B cell (primary cell): Measurements from ENCODE around the gene PPP2R2C. TPM values are rescaled to one million over a fixed set of nuclear protein-coding genes. Genes with fewer than 3 reads are reported as not detected.

Experiments
- ATAC-seq: fragments of 200-7000 bp; cut with Tn5 transposase; one replicate; pipeline ENCODE4 v1.10.0; 2021; ENCODE audit warnings: low read depth, mild to moderate bottlenecking, moderate number of reproducible peaks, moderate library complexity
- CTCF ChIA-PET: fragments of 350-600 bp; sonication (Branson Sonifier 250); formaldehyde crosslinking; loops from one replicate; lab custom pipeline; 2021; ENCODE audit warnings: antibody characterized with exemption, inconsistent platforms; lab: Charles Lee
- POLR2A ChIA-PET: fragments of 350-600 bp; sonication (Branson Sonifier 250); formaldehyde crosslinking; loops from one replicate; lab custom pipeline; 2021; ENCODE audit warnings: antibody characterized with exemption; lab: Charles Lee
- DNase-seq: peaks from one replicate; pipeline ENCODE4 v3.0.0; 2013
- H2AFZ ChIP-seq: 2 replicates; pipeline ENCODE4 v1.6.1; 2012; ENCODE audit warnings: mild to moderate bottlenecking, low read depth, low read length; ENCODE audit not compliant: insufficient read depth, poor library complexity, severe bottlenecking
- H3K27ac ChIP-seq, 2 donors: 1 replicate in 1 of 2; 2 replicates in 1 of 2; pipeline ENCODE4 v1.5.1; 2012 to 2013; ENCODE audit warnings: low read length in 2 of 2, mild to moderate bottlenecking in 2 of 2, moderate library complexity in 1 of 2
- H3K27me3 ChIP-seq, 4 experiments: fragments of 200-600 bp in 1 of 4; sonication (generic) in 1 of 4; replicated peaks in 1 of 4; 1 replicate in 2 of 4; 2 replicates in 2 of 4; pipeline versions ENCODE4 v1.6.1 to v1.7.0; 2013 to 2016; ENCODE audit warnings: low read length in 3 of 4, mild to moderate bottlenecking in 2 of 4, mixed read lengths in 1 of 4, moderate library complexity in 1 of 4; ENCODE audit not compliant: insufficient read depth in 4 of 4, control insufficient read depth in 3 of 4; ENCODE audit errors: control extremely low read depth in 1 of 4
- H3K36me3 ChIP-seq, 2 experiments: replicated peaks in 1 of 2; 1 replicate in 1 of 2; 2 replicates in 1 of 2; pipeline versions ENCODE4 v1.6.1 to v1.7.1; 2013; ENCODE audit warnings: low read length in 1 of 2; ENCODE audit not compliant: insufficient read depth in 2 of 2, control insufficient read depth in 1 of 2; ENCODE audit errors: control extremely low read depth in 1 of 2, extremely low read depth in 1 of 2
- H3K4me1 ChIP-seq, 2 donors: fragments of 200-600 bp in 1 of 2; sonication (generic) in 1 of 2; 1 replicate in 1 of 2; 2 replicates in 1 of 2; pipeline versions ENCODE4 v1.5.1 to v1.6.1; 2013 to 2017; ENCODE audit warnings: low read length in 2 of 2; ENCODE audit not compliant: control insufficient read depth in 2 of 2, insufficient read depth in 2 of 2
- H3K4me2 ChIP-seq: replicated peaks from 2 replicates; pipeline ENCODE3; 2012; ENCODE audit warnings: mild to moderate bottlenecking, low read depth, low read length; ENCODE audit not compliant: poor library complexity, severe bottlenecking
- H3K4me3 ChIP-seq, 5 experiments: fragments of 200-600 bp in 1 of 5; sonication (generic) in 1 of 5; 1 replicate in 3 of 5; 2 replicates in 2 of 5; pipeline versions ENCODE4 v1.5.1 to v1.7.0; 2011 to 2016; ENCODE audit warnings: low read length in 4 of 5, mild to moderate bottlenecking in 4 of 5, low read depth in 2 of 5, control low read depth in 1 of 5, moderate library complexity in 1 of 5; ENCODE audit not compliant: insufficient read depth in 1 of 5; ENCODE audit errors: control extremely low read depth in 1 of 5, extremely low read depth in 1 of 5
- H3K79me2 ChIP-seq: fragments of 200-600 bp; sonication (generic); one replicate; pipeline ENCODE4 v1.6.0; 2016; ENCODE audit warnings: low read length; ENCODE audit not compliant: control insufficient read depth, insufficient read depth
- H3K9ac ChIP-seq: fragments of 200-600 bp; sonication (generic); 2 replicates; pipeline ENCODE4 v1.6.1; 2017; ENCODE audit warnings: mild to moderate bottlenecking, low read length, moderate library complexity
- H3K9me3 ChIP-seq, 3 donors: one replicate each; pipeline versions ENCODE4 v1.6.1 to v1.7.1; 2013; ENCODE audit warnings: low read length in 2 of 3; ENCODE audit not compliant: control insufficient read depth in 2 of 3, insufficient read depth in 1 of 3; ENCODE audit errors: control extremely low read depth in 1 of 3
- H4K20me1 ChIP-seq: 2 replicates; pipeline ENCODE4 v1.6.0; 2012; ENCODE audit warnings: mild to moderate bottlenecking, low read length; ENCODE audit not compliant: insufficient read depth, control insufficient read depth, poor library complexity, severe bottlenecking
- H3K27ac Mint-ChIP-seq: one replicate; pipeline ENCODE4 v1.8.0; 2021; ENCODE audit warnings: mixed read lengths
- H3K27me3 Mint-ChIP-seq: one replicate; pipeline ENCODE4 v1.8.0; 2021; ENCODE audit warnings: mixed read lengths
- H3K4me1 Mint-ChIP-seq: one replicate; pipeline ENCODE4 v1.8.0; 2021; ENCODE audit warnings: mixed read lengths
- H3K4me3 Mint-ChIP-seq: one replicate; pipeline ENCODE4 v1.8.0; 2021; ENCODE audit warnings: mixed read lengths
- H3K9me3 Mint-ChIP-seq: one replicate; pipeline ENCODE4 v1.8.0; 2022; ENCODE audit warnings: mixed read lengths; ENCODE audit not compliant: insufficient read depth
- EZH2 ChIP-seq: IDR thresholded peaks from 2 replicates; pipeline ENCODE4 v1.6.1; 2012; ENCODE audit warnings: borderline replicate concordance, low read depth, mild to moderate bottlenecking, moderate library complexity, low read length; ENCODE audit not compliant: insufficient read depth, poor library complexity, severe bottlenecking
- WGBS: methylation state at CpG from one replicate; pipeline ENCODE4 v1.1.5; 2013; ENCODE audit warnings: missing lambda C conversion rate; ENCODE audit not compliant: insufficient coverage; 5-methylcytosine and 5-hydroxymethylcytosine counted together
- intact Hi-C: fragments of 100-400 bp; cut with micrococcal nuclease; formaldehyde crosslinking; loops from one replicate; pipeline ENCODE4 v1.10.0; 2022
- polyA plus RNA-seq: library from polyadenylated mRNA; depleted of rRNA; stranded (reverse); fragments of >200 nt; gene quantifications from 2 replicates; pipeline ENCODE4 v1.2.3, GENCODE V29; 2012
- total RNA-seq, 2 donors: library from RNA; stranded (reverse); fragments of 120-200 nt in 1 of 2; gene quantifications; 1 replicate in 1 of 2; 2 replicates in 1 of 2; pipeline versions ENCODE4 v1.2.3 to v1.2.4, GENCODE V29; 2013 to 2022
- TF ChIP-seq, protein P1 (sequence below): fragments of 200-600 bp; IDR thresholded peaks from one replicate; pipeline ENCODE4 v1.8.0; 2022; ENCODE audit warnings: antibody characterized with exemption, mild to moderate bottlenecking

PPP2R2C gene
- total and polyA plus RNA-seq, 2 donors (not counting 1 experiment from before 2014, with no cell fraction given), result not detected

DNA sequence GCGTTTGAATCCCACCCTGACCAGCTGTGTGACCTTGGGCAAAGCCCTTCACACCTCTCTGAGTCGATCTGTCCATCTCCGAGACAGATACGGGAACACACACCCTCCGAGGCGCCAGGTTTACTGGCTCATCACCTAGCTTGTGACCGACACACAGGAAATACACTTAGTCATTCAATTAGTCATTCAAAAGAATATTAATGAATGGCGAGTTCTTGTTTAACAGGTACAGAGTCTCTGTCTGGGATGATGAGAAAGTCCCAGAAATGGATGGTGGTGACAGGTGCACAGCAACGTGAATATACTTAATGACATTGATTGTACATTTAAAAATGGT lies 80.6 kb downstream of the PPP2R2C start:
- Histone ChIP-seq H3K36me3 (no peaks in the 10 kb centered on the region), H3K4me2 (no peak overlapping the region), H3K27ac (no peak overlapping the region), H3K4me1 (no peaks in the 10 kb centered on the region), H2AFZ (no peak overlapping the region), H4K20me1 (no peaks in the 10 kb centered on the region), H3K79me2 (no peaks in the 10 kb centered on the region), H3K9me3 (peaks cover 0 to 5% (median 0%) of the 10 kb centered on the region in 3 donors), H3K9ac (no peak overlapping the region), H3K27me3 (no peaks in the 10 kb centered on the region), H3K4me3 (no peak overlapping the region)
- Mint-ChIP-seq H3K27me3 (peaks cover 14% of the 10 kb centered on the region), H3K27ac (no peak overlapping the region), H3K4me1 (no peaks in the 10 kb centered on the region), H3K9me3 (no peaks in the 10 kb centered on the region), H3K4me3 (no peak overlapping the region)
- ChIA-PET POLR2A (no interaction called here), CTCF (no interaction called here)
- intact Hi-C loops, result no loop called here
- 82% methylated on average over 5 of the region's 9 CpGs for WGBS
- DNase-seq, result no peak
- ATAC-seq, result no peak
- TF ChIP-seq, protein P1, sequence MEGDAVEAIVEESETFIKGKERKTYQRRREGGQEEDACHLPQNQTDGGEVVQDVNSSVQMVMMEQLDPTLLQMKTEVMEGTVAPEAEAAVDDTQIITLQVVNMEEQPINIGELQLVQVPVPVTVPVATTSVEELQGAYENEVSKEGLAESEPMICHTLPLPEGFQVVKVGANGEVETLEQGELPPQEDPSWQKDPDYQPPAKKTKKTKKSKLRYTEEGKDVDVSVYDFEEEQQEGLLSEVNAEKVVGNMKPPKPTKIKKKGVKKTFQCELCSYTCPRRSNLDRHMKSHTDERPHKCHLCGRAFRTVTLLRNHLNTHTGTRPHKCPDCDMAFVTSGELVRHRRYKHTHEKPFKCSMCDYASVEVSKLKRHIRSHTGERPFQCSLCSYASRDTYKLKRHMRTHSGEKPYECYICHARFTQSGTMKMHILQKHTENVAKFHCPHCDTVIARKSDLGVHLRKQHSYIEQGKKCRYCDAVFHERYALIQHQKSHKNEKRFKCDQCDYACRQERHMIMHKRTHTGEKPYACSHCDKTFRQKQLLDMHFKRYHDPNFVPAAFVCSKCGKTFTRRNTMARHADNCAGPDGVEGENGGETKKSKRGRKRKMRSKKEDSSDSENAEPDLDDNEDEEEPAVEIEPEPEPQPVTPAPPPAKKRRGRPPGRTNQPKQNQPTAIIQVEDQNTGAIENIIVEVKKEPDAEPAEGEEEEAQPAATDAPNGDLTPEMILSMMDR, result no peak
- no peak for TF ChIP-seq EZH2

DNA sequence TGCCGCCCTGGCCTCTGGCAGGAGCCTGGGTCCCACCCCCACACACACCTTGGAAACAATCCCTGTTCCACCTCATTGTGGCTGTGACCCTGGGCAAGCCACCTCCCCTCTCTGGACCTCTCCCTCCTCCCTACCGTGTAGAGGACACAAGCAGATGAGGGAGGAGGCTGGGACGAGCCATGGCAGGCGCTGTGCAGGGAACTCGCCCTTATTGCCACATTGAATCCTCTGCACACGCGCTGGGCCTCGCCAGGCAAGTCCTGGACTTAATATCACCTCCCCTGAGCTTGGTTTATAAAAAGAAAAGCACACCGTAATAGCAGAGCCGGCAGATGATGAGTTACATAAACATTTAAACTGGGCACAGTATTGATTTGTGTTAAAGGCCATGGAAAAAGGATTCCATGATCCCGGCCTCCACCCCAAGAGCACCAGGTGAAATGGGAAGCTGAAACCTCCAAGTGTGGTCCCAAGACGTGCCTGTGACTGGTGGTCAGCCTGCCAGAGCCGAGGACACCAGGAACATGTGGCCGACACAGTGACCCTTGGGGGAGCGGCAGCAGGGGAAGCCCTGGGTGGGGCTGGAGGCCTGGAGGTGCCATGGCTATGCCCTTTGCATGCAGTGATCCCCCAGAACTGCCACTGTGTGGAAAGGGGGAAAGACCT lies 81.1 kb downstream of the PPP2R2C start:
- ChIA-PET POLR2A (no interaction called here), CTCF (no interaction called here)
- H3K9ac ChIP-seq, result no peak overlapping the region

More for the DNA sequence above, 81.1 kb downstream of the PPP2R2C start:
- Histone ChIP-seq H3K27ac (no peak overlapping the region), H3K79me2 (no peaks in the 10 kb centered on the region), H3K36me3 (no peaks in the 10 kb centered on the region), H3K4me3 (no peak overlapping the region), H4K20me1 (no peaks in the 10 kb centered on the region), H3K9me3 (peaks cover 0 to 5% (median 0%) of the 10 kb centered on the region in 3 donors), H3K4me1 (no peaks in the 10 kb centered on the region), H3K27me3 (no peaks in the 10 kb centered on the region), H2AFZ (no peak overlapping the region), H3K4me2 (no peak overlapping the region)
- Mint-ChIP-seq H3K4me1 (no peaks in the 10 kb centered on the region), H3K4me3 (no peak overlapping the region), H3K9me3 (no peaks in the 10 kb centered on the region), H3K27ac (no peak overlapping the region), H3K27me3 (peaks cover 13% of the 10 kb centered on the region)
- ATAC-seq (no peak), DNase-seq (no peak)
- intact Hi-C loops, result no loop called here
- TF ChIP-seq EZH2, result no peak
- TF ChIP-seq, protein P1, result no peak
- WGBS, result 82% methylated on average over 11 of the region's 15 CpGs
